Cerebellar cortex (tissue), 1 donor: ENCODE data around the gene CFAP20DC.
"Not testable (repeated sequence)": the region's sequence is repeated elsewhere in the genome, so short reads cannot be mapped to it uniquely, and the experiment has no call there.

Experiments
- DNase-seq: peaks from one replicate; pipeline ENCODE4 v3.0.0-alpha.2; 2015; ENCODE audit warnings: low spot score

The CFAP20DC gene

GRCh38 chr3:58962816-58963215 lies 87.0 kb downstream of the CFAP20DC start:
- DNase-seq = no peak

GRCh38 chr3:58962040-58962651 lies 87.7 kb downstream of the CFAP20DC start:
- no peak for DNase-seq

GRCh38 chr3:58955308-58955707 lies 94.5 kb downstream of the CFAP20DC start:
- no peak for DNase-seq

GRCh38 chr3:58953288-58953687 lies 96.5 kb downstream of the CFAP20DC start:
- no peak for DNase-seq

- DNase-seq = no peak
Observed at GRCh38 chr3:58952128-58952917, 97.5 kb downstream of the CFAP20DC start.

GRCh38 chr3:58948018-58948417 lies 101.8 kb downstream of the CFAP20DC start:
- no peak for DNase-seq

GRCh38 chr3:58946875-58947274 lies 103.0 kb downstream of the CFAP20DC start:
- no peak for DNase-seq

- DNase-seq = no peak
Observed at GRCh38 chr3:58938057-58938456, 111.8 kb downstream of the CFAP20DC start.

GRCh38 chr3:58924578-58924977 lies 125.2 kb downstream of the CFAP20DC start:
- no peak for DNase-seq

GRCh38 chr3:58900386-58900785 lies 149.4 kb downstream of the CFAP20DC start:
- DNase-seq = no peak

- DNase-seq = no peak
Observed at GRCh38 chr3:58899953-58900298, 149.9 kb downstream of the CFAP20DC start.

- no peak for DNase-seq
Observed at GRCh38 chr3:58899159-58899952, 150.5 kb downstream of the CFAP20DC start.

GRCh38 chr3:58898513-58898912 lies 151.3 kb downstream of the CFAP20DC start:
- no peak for DNase-seq

GRCh38 chr3:58897646-58898045 lies 152.2 kb downstream of the CFAP20DC start:
- no peak for DNase-seq

- DNase-seq = not testable (repeated sequence)
Observed at GRCh38 chr3:58895678-58896077, 154.1 kb downstream of the CFAP20DC start.

GRCh38 chr3:58892526-58892925 lies 157.3 kb downstream of the CFAP20DC start:
- not testable (repeated sequence) for DNase-seq

GRCh38 chr3:58888087-58888486 lies 161.7 kb downstream of the CFAP20DC start:
- DNase-seq = no peak

- no peak for DNase-seq
Observed at GRCh38 chr3:58884453-58884852, 165.4 kb downstream of the CFAP20DC start.

- DNase-seq = no peak
Observed at GRCh38 chr3:58880182-58880581, 169.6 kb downstream of the CFAP20DC start.

GRCh38 chr3:58874795-58875194 lies 175.0 kb downstream of the CFAP20DC start:
- no peak for DNase-seq

GRCh38 chr3:58874248-58874741 lies 175.5 kb downstream of the CFAP20DC start:
- DNase-seq = no peak

GRCh38 chr3:58868097-58868779 lies 181.6 kb downstream of the CFAP20DC start:
- no peak for DNase-seq
